T-helper 22 cell (primary cell): Measurements from ENCODE around the gene FNDC10.
"Not testable (repeated sequence)": the region's sequence is repeated elsewhere in the genome, so short reads cannot be mapped to it uniquely, and the experiment has no call there.

Experiments used
- DNase-seq: peaks from one replicate; pipeline ENCODE4 v3.0.0-alpha.2; 2020; ENCODE audit warnings: low read depth

Gene FNDC10

GRCh38 chr1:1599030-1599934 lies 653 bp downstream of the FNDC10 start:
- no peak for DNase-seq

- DNase-seq: no peak
Measured at GRCh38 chr1:1598720-1599029, 1.3 kb downstream of the FNDC10 start.

DNA sequence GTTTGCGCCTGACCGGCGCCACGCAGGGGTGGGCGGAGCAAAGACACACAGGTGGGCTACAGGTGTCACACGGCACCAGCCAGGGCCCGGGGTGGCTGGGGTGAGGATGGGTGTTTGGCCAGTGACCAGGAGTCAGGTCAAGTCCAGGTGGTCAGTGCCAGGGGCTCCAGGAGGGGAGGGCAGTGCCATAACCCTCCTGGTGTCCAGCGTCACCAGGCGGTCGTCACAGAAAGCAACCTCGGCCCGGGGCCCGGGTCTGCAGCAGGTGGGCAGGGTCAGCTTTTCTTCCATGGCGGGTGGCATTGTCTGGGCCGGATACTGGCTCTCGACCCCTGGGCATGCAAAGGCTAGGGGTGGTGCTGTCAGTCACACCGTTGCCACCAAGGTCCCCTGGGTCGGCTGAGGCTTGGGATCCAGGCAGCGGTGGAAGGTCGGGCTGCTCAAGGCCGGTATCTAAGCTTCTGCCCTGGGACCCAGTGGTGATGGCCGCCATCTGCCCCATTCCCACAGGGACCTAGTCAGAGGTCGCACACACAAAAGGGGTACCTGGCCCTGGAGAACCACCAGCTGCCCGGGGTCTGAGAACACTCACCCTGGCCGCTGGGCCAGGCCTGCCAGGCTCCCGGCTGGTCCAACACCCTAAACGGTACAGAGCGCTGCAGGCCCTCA lies 1.8 kb downstream of the FNDC10 start:
- DNase-seq: no peak

GRCh38 chr1:1597275-1597930 lies 2.5 kb downstream of the FNDC10 start:
- no peak for DNase-seq

- DNase-seq: no peak
Measured at GRCh38 chr1:1596493-1597274, 3.3 kb downstream of the FNDC10 start.

DNA sequence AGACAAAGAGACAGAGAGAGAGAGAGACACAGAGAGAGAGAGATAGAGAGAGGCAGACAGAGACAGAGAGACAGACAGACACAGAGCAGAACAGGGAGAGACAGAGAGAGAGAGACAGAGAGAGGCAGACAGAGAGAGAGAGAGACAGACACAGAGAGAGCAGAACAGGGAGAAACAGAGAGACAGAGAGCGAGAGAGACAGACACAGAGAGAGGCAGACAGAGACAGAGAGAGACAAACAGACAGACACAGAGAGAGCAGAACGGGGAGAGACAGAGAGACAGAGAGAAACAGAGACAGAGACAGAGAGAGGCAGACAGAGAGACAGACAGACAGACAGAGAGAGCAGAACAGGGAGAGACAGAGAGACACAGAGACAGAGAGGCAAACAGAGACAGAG lies 4.6 kb downstream of the FNDC10 start:
- not testable (repeated sequence) for DNase-seq

- DNase-seq: no peak
Measured at GRCh38 chr1:1594602-1595260, 5.2 kb downstream of the FNDC10 start.

DNA sequence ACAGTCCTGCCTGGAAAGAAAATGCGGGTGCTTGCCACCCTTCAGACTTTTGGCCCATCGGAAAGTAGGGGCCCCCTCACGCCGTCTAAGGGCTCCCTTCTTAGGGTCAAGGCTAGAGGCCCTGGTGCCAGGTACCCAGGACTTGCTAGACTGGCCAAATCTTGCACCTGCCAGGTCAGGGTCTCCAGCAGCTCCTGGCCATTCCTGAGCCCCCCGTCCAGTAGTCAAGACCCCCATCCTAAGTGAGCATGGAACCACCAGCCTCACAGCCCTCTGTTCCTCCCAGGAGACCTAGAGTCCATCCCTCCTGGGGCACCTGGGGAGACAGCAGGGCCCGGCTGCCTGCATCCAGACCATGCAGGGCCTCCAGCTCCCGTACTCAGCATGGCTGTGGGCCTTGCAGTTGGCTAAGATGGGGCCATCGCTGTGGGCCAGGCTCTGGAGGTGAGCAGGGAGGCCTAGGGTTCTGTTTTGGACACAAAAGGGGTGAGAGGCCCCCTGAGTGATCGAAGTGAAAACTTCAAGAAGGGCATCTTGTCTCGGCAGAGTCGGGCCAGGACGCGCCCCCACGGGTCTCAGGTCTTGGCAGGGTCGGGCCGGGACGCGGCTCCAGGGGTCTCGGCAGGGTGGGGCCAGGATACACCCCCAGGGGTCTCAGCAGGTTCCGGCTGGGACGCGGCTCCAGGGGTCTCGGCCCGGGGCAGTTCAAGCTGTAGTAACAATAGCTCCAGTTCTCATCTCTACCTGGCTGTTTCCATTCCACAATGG lies 5.9 kb downstream of the FNDC10 start:
- DNase-seq: no peak

GRCh38 chr1:1591452-1591851 lies 8.5 kb downstream of the FNDC10 start:
- no peak for DNase-seq

DNA sequence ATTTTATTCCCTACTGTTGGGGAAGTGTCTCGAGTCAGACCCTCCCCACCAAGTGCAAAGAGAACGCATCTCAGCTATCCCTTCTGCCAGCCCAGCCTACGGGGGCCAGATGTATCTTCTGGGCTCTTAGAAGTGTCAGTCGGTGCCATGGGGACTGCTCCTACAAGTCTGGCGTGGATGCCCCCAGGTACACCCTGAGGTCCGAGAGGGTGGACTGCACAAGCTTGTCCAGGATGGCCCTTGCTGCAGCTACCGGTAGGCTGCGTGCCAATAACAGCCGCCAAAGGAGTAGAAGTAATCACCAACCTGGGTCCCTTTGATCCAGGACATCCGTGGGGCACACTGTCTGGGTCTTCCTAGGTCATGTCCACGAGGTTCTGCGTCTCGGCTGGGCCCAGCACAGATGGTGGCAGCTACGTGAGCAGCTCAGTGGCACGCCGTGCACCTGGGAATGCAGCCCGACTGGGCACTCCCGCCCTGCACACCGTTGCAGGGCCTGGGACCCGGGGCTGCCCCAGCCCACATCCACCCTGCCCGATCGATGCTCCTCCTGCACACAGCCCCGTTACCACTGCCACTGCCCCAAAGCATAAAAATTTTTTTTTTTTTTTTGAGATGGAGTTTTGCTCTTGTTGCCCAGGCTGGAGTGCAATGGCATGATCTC lies 16.5 kb downstream of the FNDC10 start:
- no peak for DNase-seq

- DNase-seq: no peak
Measured at GRCh38 chr1:1582585-1583346, 17.2 kb downstream of the FNDC10 start.

- no peak for DNase-seq
Measured at GRCh38 chr1:1578371-1578940, 21.5 kb downstream of the FNDC10 start.

- DNase-seq: no peak
Measured at GRCh38 chr1:1577367-1578011, 22.4 kb downstream of the FNDC10 start.

GRCh38 chr1:1574721-1575537 lies 25.0 kb downstream of the FNDC10 start, which contains the start of gene SSU72:
Gene SSU72 (minus strand): TSS chr1:1574863. CDS start chr1:1574557, 306 bp downstream.
- peak; percentile 86 for DNase-seq

DNA sequence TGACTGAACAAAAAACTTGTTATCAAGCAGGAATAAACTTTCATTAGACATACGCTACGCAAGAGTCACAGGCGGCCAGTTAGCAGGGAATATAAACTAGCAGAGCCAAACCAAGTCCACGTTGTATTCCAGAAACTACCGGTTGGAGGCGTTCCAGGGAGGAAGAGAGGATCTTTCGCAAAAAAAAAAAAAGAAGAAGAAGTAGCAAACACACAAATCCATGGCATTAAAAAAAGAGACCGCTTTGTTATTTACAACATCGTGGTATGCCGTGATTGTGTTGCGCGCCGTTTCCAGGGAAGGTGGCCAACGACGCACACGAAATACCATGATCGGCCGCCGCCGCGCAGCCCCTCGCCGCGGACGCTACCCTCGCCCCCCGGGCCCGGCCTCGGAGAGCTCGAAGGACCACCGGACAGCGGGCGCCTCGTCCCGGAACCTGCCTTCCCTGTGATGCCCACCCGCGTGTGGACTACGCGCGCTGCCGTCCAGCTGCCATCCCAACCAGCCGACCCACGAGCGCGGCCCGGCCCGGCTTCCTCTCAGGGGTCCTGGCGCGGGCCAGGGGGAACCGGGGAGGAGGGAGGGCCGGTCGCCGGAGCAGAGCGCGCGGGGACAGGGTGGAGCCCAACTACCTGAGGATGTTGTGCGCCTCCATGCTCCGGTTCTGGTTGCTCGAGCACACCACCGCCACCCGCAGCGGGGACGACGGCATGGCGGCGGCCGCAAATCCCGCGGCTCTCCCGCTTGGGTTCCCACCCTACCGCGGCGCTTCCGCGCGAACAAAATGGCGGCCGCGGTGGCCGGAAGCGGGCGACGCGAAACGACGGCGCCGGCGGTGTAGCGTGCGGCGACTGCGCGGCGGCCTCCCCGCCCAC lies 25.9 kb downstream of the FNDC10 start:
- DNase-seq: peak; percentile 64

DNA sequence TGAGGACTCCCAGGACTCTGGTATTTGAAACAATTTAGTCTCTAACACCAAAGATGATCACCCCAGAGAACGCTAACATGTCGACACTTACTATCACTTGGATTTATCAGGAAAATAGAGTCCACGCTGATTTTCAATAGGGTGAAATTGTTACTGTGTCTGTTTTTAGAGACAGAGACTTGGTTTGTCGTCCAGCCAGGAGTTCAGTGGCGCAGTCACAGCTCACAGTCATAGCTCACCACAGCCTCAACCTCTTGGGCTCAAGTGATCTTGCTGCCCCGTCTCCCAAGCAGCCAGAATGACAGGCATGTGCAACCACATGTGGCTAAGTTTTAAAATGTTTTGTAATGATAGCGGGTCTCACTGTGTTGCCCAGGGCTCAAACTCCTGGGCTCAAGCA lies 30.6 kb downstream of the FNDC10 start:
- DNase-seq: no peak

- no peak for DNase-seq
Measured at GRCh38 chr1:1567891-1568291, 32.0 kb downstream of the FNDC10 start.
